ENCODE data around the gene APOM.

APOM gene

GRCh38 chr6:31655349-31656237, at the start of gene APOM:
APOM (plus strand) TSS chr6:31655894; CDS start chr6:31655967, 73 bp downstream.
- TF ChIP-seq, protein P1, sequence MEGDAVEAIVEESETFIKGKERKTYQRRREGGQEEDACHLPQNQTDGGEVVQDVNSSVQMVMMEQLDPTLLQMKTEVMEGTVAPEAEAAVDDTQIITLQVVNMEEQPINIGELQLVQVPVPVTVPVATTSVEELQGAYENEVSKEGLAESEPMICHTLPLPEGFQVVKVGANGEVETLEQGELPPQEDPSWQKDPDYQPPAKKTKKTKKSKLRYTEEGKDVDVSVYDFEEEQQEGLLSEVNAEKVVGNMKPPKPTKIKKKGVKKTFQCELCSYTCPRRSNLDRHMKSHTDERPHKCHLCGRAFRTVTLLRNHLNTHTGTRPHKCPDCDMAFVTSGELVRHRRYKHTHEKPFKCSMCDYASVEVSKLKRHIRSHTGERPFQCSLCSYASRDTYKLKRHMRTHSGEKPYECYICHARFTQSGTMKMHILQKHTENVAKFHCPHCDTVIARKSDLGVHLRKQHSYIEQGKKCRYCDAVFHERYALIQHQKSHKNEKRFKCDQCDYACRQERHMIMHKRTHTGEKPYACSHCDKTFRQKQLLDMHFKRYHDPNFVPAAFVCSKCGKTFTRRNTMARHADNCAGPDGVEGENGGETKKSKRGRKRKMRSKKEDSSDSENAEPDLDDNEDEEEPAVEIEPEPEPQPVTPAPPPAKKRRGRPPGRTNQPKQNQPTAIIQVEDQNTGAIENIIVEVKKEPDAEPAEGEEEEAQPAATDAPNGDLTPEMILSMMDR (IDR thresholded peaks at IDR 0.05), result no peak

DNA sequence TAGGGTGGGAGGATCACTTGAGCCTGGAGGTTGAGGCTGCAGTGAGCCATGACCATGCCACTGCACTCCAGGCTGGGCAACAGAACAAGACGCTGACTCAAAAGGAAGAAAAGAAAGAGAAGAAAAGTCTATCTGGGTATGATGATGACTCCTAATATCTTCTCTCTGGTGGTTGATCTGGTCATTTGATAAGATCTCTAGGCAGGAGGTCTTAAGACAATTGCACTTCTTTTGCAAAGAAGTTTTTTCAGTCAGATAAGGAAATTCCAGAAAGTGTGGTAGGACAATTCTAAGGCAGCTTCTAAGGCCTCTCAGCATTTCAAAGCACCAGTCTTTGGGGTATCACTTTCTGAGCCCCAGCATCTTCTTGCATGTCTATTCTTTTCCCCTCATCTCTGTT, 48.4 kb upstream of the APOM start:
- TF ChIP-seq, protein P1 (IDR thresholded peaks at IDR 0.05), result no peak

DNA sequence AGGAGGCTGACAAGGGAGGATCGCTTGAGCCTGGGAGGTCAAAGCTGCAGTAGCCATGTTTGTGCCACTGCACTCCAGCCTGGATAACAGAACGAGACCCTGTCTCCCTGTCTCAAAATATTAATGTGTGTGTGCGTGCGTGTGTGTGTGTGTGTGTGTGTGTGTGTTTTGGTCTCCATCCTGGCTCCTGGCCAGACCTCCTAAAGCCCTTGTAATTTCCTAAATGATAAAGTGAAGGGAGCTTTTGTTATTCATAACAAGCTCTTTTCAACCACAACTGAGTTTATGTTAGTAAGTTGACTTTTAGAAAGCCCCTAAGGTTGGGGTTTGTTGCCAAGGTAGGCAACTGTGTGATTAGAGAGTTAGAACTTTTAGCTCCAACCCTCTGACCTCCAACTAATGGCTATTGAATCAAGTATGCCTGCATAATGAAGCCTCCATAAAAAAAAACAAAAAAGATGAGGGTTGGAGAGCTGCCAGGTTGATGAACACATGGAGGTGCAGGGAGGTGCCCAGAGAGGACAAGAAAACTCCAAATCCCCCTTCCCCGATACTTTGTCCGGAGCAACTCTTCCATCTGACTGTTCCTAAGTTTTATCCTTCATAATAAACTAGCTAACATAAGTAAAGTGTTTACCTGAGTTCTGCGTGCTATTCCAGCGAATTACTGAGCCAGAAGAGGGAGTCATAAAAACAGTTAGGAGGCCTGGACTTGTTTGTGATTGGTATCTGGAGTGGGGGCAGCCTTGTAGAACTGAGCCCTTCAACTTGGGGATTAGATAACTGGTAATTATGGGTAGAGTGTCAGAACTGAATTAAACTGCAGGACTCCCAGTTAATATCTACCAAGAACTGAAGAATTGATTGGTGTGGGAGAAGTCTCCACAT, 45.9 kb upstream of the APOM start:
- TF ChIP-seq, protein P1 (IDR thresholded peaks at IDR 0.05), result no peak

DNA sequence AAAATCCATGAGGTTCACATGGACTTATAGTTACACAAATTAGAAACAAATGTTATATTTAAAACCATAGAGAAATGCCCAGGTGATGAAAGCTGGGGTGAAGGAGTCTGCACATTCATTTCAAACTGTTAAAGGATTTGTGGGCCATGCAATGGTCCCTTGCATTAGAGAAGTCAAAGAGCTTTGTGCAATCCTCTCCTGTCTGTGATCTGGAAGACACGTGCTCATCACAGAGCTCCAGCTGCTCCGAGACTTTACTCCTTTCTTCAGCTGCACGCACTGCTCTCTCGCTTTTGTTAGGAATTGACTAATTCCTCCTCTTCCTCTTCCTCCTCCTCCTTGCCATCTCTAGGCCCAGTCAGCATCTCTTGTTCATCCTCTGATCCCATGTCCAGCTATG, 44.7 kb upstream of the APOM start:
- TF ChIP-seq, protein P1 (IDR thresholded peaks at IDR 0.05), result no peak

DNA sequence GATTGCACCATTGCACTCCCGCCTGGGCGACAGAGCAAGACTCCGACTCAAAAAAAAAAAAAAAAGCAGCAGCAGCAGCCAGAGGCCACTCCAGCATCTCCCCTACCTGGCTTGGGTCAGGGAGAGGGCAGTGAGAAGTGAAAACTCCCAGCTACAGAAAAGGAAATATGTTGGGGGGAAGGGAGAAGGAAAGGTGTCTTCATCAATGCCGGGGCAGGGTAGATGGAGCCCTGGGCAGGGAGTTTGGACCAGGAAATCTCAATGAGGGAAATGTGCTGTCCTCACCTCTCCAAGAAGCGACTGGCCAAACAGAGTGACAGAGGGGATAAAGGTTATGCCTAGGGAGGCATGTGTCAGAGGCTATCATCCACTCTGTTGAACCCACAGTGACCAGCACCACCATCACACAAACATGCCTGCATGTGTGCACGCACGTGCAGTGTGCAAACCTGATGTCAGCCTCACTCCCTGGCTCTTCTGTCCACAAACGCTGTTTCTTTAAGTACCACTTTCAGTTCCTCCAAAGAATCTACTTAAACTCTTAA, 41.5 kb upstream of the APOM start:
- TF ChIP-seq, protein P1 (IDR thresholded peaks at IDR 0.05), result no peak

GRCh38 chr6:31614684-31615578, 40.8 kb upstream of the APOM start, which contains the start of gene AIF1:
AIF1 (plus strand) TSS chr6:31615234; CDS start chr6:31615330, 96 bp downstream.
- TF ChIP-seq, protein P1 (IDR thresholded peaks at IDR 0.05), result no peak

Data from LNCAP (cell line).